Loucy (cell line): ENCODE results near the gene BCAS3.

Experiments used
- H2AFZ ChIP-seq: fragments of 200-600 bp; sonication (generic); 2 replicates; pipeline ENCODE4 v1.6.0; 2016; ENCODE audit warnings: antibody characterized with exemption, mild to moderate bottlenecking, low read length, moderate library complexity
- H3F3A ChIP-seq: fragments of 200-600 bp; 2 replicates; pipeline ENCODE4 v1.6.0; 2016; ENCODE audit warnings: antibody characterized with exemption, low read depth, mild to moderate bottlenecking
- H3K27me3 ChIP-seq: fragments of 200-600 bp; sonication (generic); 2 replicates; pipeline ENCODE4 v1.6.1; 2014; ENCODE audit warnings: low read length, mild to moderate bottlenecking; ENCODE audit not compliant: insufficient read depth, poor library complexity, severe bottlenecking
- H3K36me3 ChIP-seq: fragments of 200-600 bp; sonication (generic); 2 replicates; pipeline ENCODE4 v1.6.1; 2016; ENCODE audit warnings: low read length; ENCODE audit not compliant: insufficient read depth
- H3K4me1 ChIP-seq: fragments of 200-600 bp; sonication (generic); 2 replicates; pipeline ENCODE4 v1.5.1; 2014; ENCODE audit warnings: low read length, mild to moderate bottlenecking; ENCODE audit not compliant: insufficient read depth, poor library complexity, severe bottlenecking
- H3K4me2 ChIP-seq: fragments of 200-600 bp; sonication (generic); 2 replicates; pipeline ENCODE4 v1.6.0; 2014; ENCODE audit warnings: antibody characterized with exemption, low read length, low read depth, mild to moderate bottlenecking; ENCODE audit not compliant: poor library complexity, severe bottlenecking
- H3K4me3 ChIP-seq: fragments of 200-600 bp; sonication (generic); 2 replicates; pipeline ENCODE4 v1.5.1; 2014; ENCODE audit warnings: low read length, mild to moderate bottlenecking, mixed read lengths; ENCODE audit not compliant: poor library complexity, severe bottlenecking
- H3K79me2 ChIP-seq: fragments of 200-600 bp; sonication (generic); 2 replicates; pipeline ENCODE4 v1.6.1; 2014; ENCODE audit warnings: low read length; ENCODE audit not compliant: insufficient read depth
- H3K9ac ChIP-seq: fragments of 200-600 bp; sonication (generic); 2 replicates; pipeline ENCODE4 v1.6.0; 2014; ENCODE audit warnings: mild to moderate bottlenecking, low read depth, low read length, moderate library complexity; ENCODE audit not compliant: poor library complexity, severe bottlenecking
- H3K9me2 ChIP-seq: fragments of 200-600 bp; sonication (generic); replicated peaks from 2 replicates; pipeline ENCODE4 v1.6.1; 2016; ENCODE audit warnings: low read depth, low read length, mixed read lengths
- H3K9me3 ChIP-seq: fragments of 200-600 bp; sonication (generic); 2 replicates; pipeline ENCODE4 v1.6.1; 2014; ENCODE audit warnings: mild to moderate bottlenecking, antibody characterized with exemption, low read length, low read depth; ENCODE audit not compliant: insufficient read depth
- H4K20me1 ChIP-seq: fragments of 200-600 bp; sonication (generic); 2 replicates; pipeline ENCODE4 v1.6.0; 2014; ENCODE audit warnings: antibody characterized with exemption, low read length, mild to moderate bottlenecking; ENCODE audit not compliant: insufficient read depth, poor library complexity, severe bottlenecking
- CTCF ChIP-seq: fragments of 200-600 bp; sonication (generic); conservative IDR thresholded peaks from 2 replicates; pipeline ENCODE4 v1.5.1; 2014; ENCODE audit warnings: mild to moderate bottlenecking, antibody characterized with exemption, low read length
- EZH2phosphoT487 ChIP-seq: fragments of 200-600 bp; IDR thresholded peaks from 2 replicates; pipeline ENCODE4 v1.6.1; 2018; ENCODE audit warnings: antibody characterized with exemption, mild to moderate bottlenecking, moderate library complexity, borderline replicate concordance

BCAS3 gene

GRCh38 chr17:60641810-60642220 is 35.8 kb upstream of the BCAS3 start:
- peak; percentile 69 for TF ChIP-seq CTCF
- no peak for TF ChIP-seq EZH2phosphoT487
- H3K36me3 ChIP-seq, result peaks cover 41% of the 10 kb centered on the region; the same call in 1 of the 2 replicates
- H3K9ac ChIP-seq, result no peak overlapping the region
- H3K9me2 ChIP-seq, result no peaks in the 10 kb centered on the region
- H3F3A ChIP-seq, result no peaks in the 10 kb centered on the region
- no peaks in the 10 kb centered on the region for H3K27me3 ChIP-seq
- no peak overlapping the region for H2AFZ ChIP-seq
- no peaks in the 10 kb centered on the region for H3K4me1 ChIP-seq
- H3K4me3 ChIP-seq, result no peak overlapping the region
- peaks cover 16% of the 10 kb centered on the region for H4K20me1 ChIP-seq
- no peaks in the 10 kb centered on the region for H3K9me3 ChIP-seq
- H3K79me2 ChIP-seq, result peaks cover 47% of the 10 kb centered on the region
- H3K4me2 ChIP-seq, result no peak overlapping the region

- Histone ChIP-seq H4K20me1 (peaks cover 19% of the 10 kb centered on the region), H3K4me3 (no peak overlapping the region), H3K36me3 (peaks cover 41% of the 10 kb centered on the region), H2AFZ (no peak overlapping the region), H3K4me2 (no peak overlapping the region), H3F3A (no peaks in the 10 kb centered on the region), H3K79me2 (peaks cover 33% of the 10 kb centered on the region; the same call in 1 of the 2 replicates), H3K9ac (no peak overlapping the region), H3K9me3 (no peaks in the 10 kb centered on the region), H3K9me2 (no peaks in the 10 kb centered on the region), H3K27me3 (no peaks in the 10 kb centered on the region), H3K4me1 (no peaks in the 10 kb centered on the region)
- TF ChIP-seq EZH2phosphoT487 (no peak), CTCF (no peak)
Measured at GRCh38 chr17:60645918-60646523, 31.6 kb upstream of the BCAS3 start.

GRCh38 chr17:60646701-60647100 is 30.9 kb upstream of the BCAS3 start:
- no peaks in the 10 kb centered on the region for H3K9me2 ChIP-seq
- no peak overlapping the region for H3K4me2 ChIP-seq
- no peaks in the 10 kb centered on the region for H3F3A ChIP-seq
- TF ChIP-seq CTCF (no peak), EZH2phosphoT487 (no peak)
- H3K27me3 ChIP-seq, result no peaks in the 10 kb centered on the region
- H3K36me3 ChIP-seq, result peaks cover 44% of the 10 kb centered on the region
- H3K4me1 ChIP-seq, result no peaks in the 10 kb centered on the region
- H4K20me1 ChIP-seq, result peaks cover 12% of the 10 kb centered on the region
- no peak overlapping the region for H2AFZ ChIP-seq
- no peaks in the 10 kb centered on the region for H3K9me3 ChIP-seq
- H3K4me3 ChIP-seq, result no peak overlapping the region
- H3K79me2 ChIP-seq, result peaks cover 26% of the 10 kb centered on the region; the same call in 1 of the 2 replicates
- H3K9ac ChIP-seq, result no peak overlapping the region
